HCT116 (cell line): ENCODE results near the gene CASZ1. TPM values are rescaled to one million over a fixed set of nuclear protein-coding genes. Genes with fewer than 3 reads are reported as not detected.

ENCODE experiments used
- ATAC-seq: fragments of 200-7000 bp; cut with Tn5 transposase; 2 replicates; pipeline ENCODE4 v1.9.1; 2020; ENCODE audit warnings: mild to moderate bottlenecking, moderate library complexity
- BruUV-seq: library from RNA; stranded (reverse); fragments of 400-500 nt; replicated peaks from 2 replicates; lab custom pipeline; 2021; lab: Mats Ljungman, UMichigan
- CTCF ChIA-PET: fragments of 300-600 bp; sonication (Branson Sonifier 250); formaldehyde crosslinking; loops from one replicate; lab custom pipeline; 2021; ENCODE audit warnings: antibody characterized with exemption; lab: Charles Lee
- POLR2A ChIA-PET: fragments of 300-600, 350-600 bp; sonication (Branson Sonifier 250); formaldehyde crosslinking; loops from one replicate; lab custom pipeline; 2021; ENCODE audit warnings: antibody characterized with exemption; lab: Charles Lee
- RAD21 ChIA-PET, 2 experiments: fragments of 300-600 bp; sonication (Branson Sonifier 250); formaldehyde crosslinking; loops; one replicate each; lab custom pipeline; 2023; ENCODE audit warnings: low total read pairs in 2 of 2; ENCODE audit not compliant: uncharacterized antibody in 2 of 2, unreplicated experiment in 2 of 2, low non-redundant PET in 1 of 2; lab: Charles Lee
- DNase-seq: peaks from one replicate; pipeline ENCODE4 v3.0.0-alpha.2; 2010; ENCODE audit warnings: low read depth, low spot score
- H2AFZ ChIP-seq: fragments of 200-600 bp; shearing (Covaris generic), sonication (generic); 2 replicates; pipeline ENCODE4 v1.6.1; 2017; ENCODE audit warnings: low read depth, mixed run types, mixed read lengths, antibody characterized with exemption, low read length; ENCODE audit not compliant: poor library complexity, severe bottlenecking
- H3K27ac ChIP-seq: 2 replicates; pipeline ENCODE4 v1.5.1; 2012; ENCODE audit warnings: low read depth, low read length
- H3K27me3 ChIP-seq: fragments of 200-600 bp; sonication (generic); 2 replicates; pipeline ENCODE4 v1.6.1; 2016; ENCODE audit warnings: mixed run types, low read length, mixed read lengths; ENCODE audit not compliant: insufficient read depth
- H3K36me3 ChIP-seq, 2 experiments: fragments of 200-500 bp in 1 of 2; fragments of 200-600 bp in 1 of 2; sonication (Bioruptor generic) in 1 of 2; sonication (generic) in 1 of 2; 2 replicates each; pipeline versions ENCODE4 v1.5.1 to v1.6.1; 2014 to 2016; ENCODE audit warnings: low read length in 2 of 2, inconsistent platforms in 1 of 2, mixed read lengths in 1 of 2, mixed run types in 1 of 2; ENCODE audit not compliant: insufficient read depth in 2 of 2, control insufficient read depth in 1 of 2
- H3K4me1 ChIP-seq, 2 experiments: fragments of 200-600 bp in 1 of 2; sonication (generic) in 1 of 2; 2 replicates each; pipeline versions ENCODE4 v1.5.1 to v1.6.1; 2012 to 2017; ENCODE audit warnings: low read length in 2 of 2, inconsistent platforms in 1 of 2, mild to moderate bottlenecking in 1 of 2, mixed read lengths in 1 of 2, mixed run types in 1 of 2, moderate library complexity in 1 of 2; ENCODE audit not compliant: insufficient read depth in 2 of 2, control insufficient read depth in 1 of 2
- H3K4me2 ChIP-seq: fragments of 200-600 bp; sonication (generic); 2 replicates; pipeline ENCODE4 v1.6.1; 2017; ENCODE audit warnings: mixed run types, low read length, mixed read lengths
- H3K4me3 ChIP-seq, 2 experiments: fragments of 200-600 bp in 1 of 2; sonication (generic) in 1 of 2; replicated peaks in 1 of 2; 2 replicates each; pipeline ENCODE4 v1.5.1; 2011 to 2016; ENCODE audit warnings: low read length in 2 of 2, control low read depth in 1 of 2, low read depth in 1 of 2, mild to moderate bottlenecking in 1 of 2, mixed read lengths in 1 of 2, mixed run types in 1 of 2
- H3K79me2 ChIP-seq: fragments of 200-600 bp; sonication (generic); 2 replicates; pipeline ENCODE4 v1.6.1; 2017; ENCODE audit warnings: mild to moderate bottlenecking, mixed run types, low read length, moderate library complexity, mixed read lengths; ENCODE audit not compliant: insufficient read depth
- H3K9ac ChIP-seq: fragments of 200-600 bp; sonication (generic); 2 replicates; pipeline ENCODE4 v1.6.1; 2016; ENCODE audit warnings: low read length, mixed read lengths
- H3K9me2 ChIP-seq: fragments of 200-600 bp; sonication (generic), shearing (Covaris generic); 2 replicates; pipeline ENCODE4 v1.6.1; 2017; ENCODE audit warnings: mixed run types, mild to moderate bottlenecking, moderate library complexity; ENCODE audit not compliant: insufficient read depth
- H3K9me3 ChIP-seq, 2 experiments: fragments of 200-500 bp in 1 of 2; fragments of 200-600 bp in 1 of 2; sonication (Bioruptor generic) in 1 of 2; sonication (generic) in 1 of 2; 2 replicates each; pipeline ENCODE4 v1.6.1; 2014 to 2017; ENCODE audit warnings: low read length in 2 of 2, mixed read lengths in 2 of 2, inconsistent platforms in 1 of 2, low read depth in 1 of 2, mild to moderate bottlenecking in 1 of 2, mixed run types in 1 of 2, moderate library complexity in 1 of 2; ENCODE audit not compliant: control insufficient read depth in 1 of 2, insufficient read depth in 1 of 2
- H4K20me1 ChIP-seq: fragments of 200-600 bp; sonication (generic), shearing (Covaris generic); 2 replicates; pipeline ENCODE4 v1.6.1; 2017; ENCODE audit warnings: mixed run types, mild to moderate bottlenecking, moderate library complexity; ENCODE audit not compliant: insufficient read depth
- CBX3 ChIP-seq: IDR thresholded peaks from 2 replicates; pipeline ENCODE4 v1.6.1; 2012; ENCODE audit warnings: low read depth
- CEBPB ChIP-seq: IDR thresholded peaks from 2 replicates; pipeline ENCODE4 v1.6.1; 2012; ENCODE audit warnings: low read depth
- CTCF ChIP-seq, 3 experiments: fragments of 200-600 bp in 1 of 3; sonication (generic) in 1 of 3; IDR thresholded peaks in 2 of 3; conservative IDR thresholded peaks in 1 of 3; 2 replicates each; pipeline ENCODE4 v1.5.1; 2012 to 2017; ENCODE audit warnings: low read depth in 2 of 3, low read length in 2 of 3, antibody characterized with exemption in 1 of 3, borderline replicate concordance in 1 of 3, control low read depth in 1 of 3, mild to moderate bottlenecking in 1 of 3, mixed read lengths in 1 of 3, mixed run types in 1 of 3, moderate library complexity in 1 of 3; ENCODE audit not compliant: insufficient read depth in 1 of 3
- EGR1 ChIP-seq: IDR thresholded peaks from 2 replicates; pipeline ENCODE4 v1.6.1; 2012; ENCODE audit warnings: low read depth
- EZH2 ChIP-seq: fragments of 200-600 bp; sonication (generic); IDR thresholded peaks from 2 replicates; pipeline ENCODE4 v1.6.1; 2017; ENCODE audit warnings: antibody characterized with exemption, mixed run types
- POLR2A ChIP-seq: IDR thresholded peaks from 2 replicates; pipeline ENCODE4 v1.7.0; 2011; ENCODE audit warnings: borderline replicate concordance; ENCODE audit not compliant: insufficient read depth, insufficient read length; ENCODE audit errors: extremely low read depth
- POLR2AphosphoS5 ChIP-seq: IDR thresholded peaks from 2 replicates; pipeline ENCODE4 v1.6.1; 2011; ENCODE audit warnings: mild to moderate bottlenecking, low read depth, low read length, moderate library complexity
- RAD21 ChIP-seq: IDR thresholded peaks from 2 replicates; pipeline ENCODE4 v1.6.1; 2012; ENCODE audit warnings: low read depth, mild to moderate bottlenecking
- REST ChIP-seq: IDR thresholded peaks from 2 replicates; pipeline ENCODE4 v1.6.1; 2012; ENCODE audit warnings: low read depth
- SIN3A ChIP-seq: IDR thresholded peaks from 2 replicates; pipeline ENCODE4 v1.6.1; 2012; ENCODE audit warnings: low read depth
- SRF ChIP-seq: IDR thresholded peaks from 2 replicates; pipeline ENCODE4 v1.6.1; 2012; ENCODE audit warnings: low read depth
- ZBTB33 ChIP-seq: IDR thresholded peaks from 2 replicates; pipeline ENCODE4 v1.6.1; 2011; ENCODE audit warnings: mild to moderate bottlenecking, low read length, moderate library complexity; ENCODE audit not compliant: insufficient replicate concordance; ENCODE audit errors: extremely low read depth
- ZNF274 ChIP-seq: fragments of 200-500 bp; sonication (Bioruptor generic); IDR thresholded peaks from 2 replicates; pipeline ENCODE4 v1.6.1; 2014; ENCODE audit warnings: mild to moderate bottlenecking, low read depth, low read length, inconsistent platforms
- intact Hi-C: fragments of 100-400 bp; cut with micrococcal nuclease; formaldehyde crosslinking; loops from 2 replicates; pipeline ENCODE4 v1.10.0; 2022
- total RNA-seq: library from RNA; stranded (reverse); gene quantifications from one replicate; pipeline ENCODE4 v1.2.1, GENCODE V29; 2021; ENCODE audit not compliant: unreplicated experiment

Gene CASZ1
- total RNA-seq, 1 experiment from 2014 or later, result 7.7 TPM

- Histone ChIP-seq H3K4me1 (no peaks in the 10 kb centered on the region), H3K4me2 (no peak overlapping the region), H3K9me2 (no peaks in the 10 kb centered on the region), H3K27me3 (no peaks in the 10 kb centered on the region), H2AFZ (no peak overlapping the region), H3K79me2 (no peaks in the 10 kb centered on the region), H3K9ac (no peak overlapping the region), H4K20me1 (no peaks in the 10 kb centered on the region), H3K4me3 (no peak overlapping the region), H3K9me3 (no peaks in the 10 kb centered on the region), H3K36me3 (no peaks in the 10 kb centered on the region), H3K27ac (no peak overlapping the region)
- RAD21 ChIA-PET, result interaction anchor here in 1 of 2 experiments (0.6 kb wide), 1 partner anchor 163 kb away, joined by 5 read pairs; no protein-coding TSS in a partner anchor
- no peak for ATAC-seq
- no peak for DNase-seq
- TF ChIP-seq RAD21 (no peak), POLR2AphosphoS5 (no peak)
- POLR2A ChIA-PET, result no interaction called here
- CTCF ChIA-PET, result no interaction called here
- no TSS peak for BruUV-seq
- intact Hi-C loops, result no loop called here
These were observed 51.1 kb downstream of the CASZ1 start for GRCh38 chr1:10745383-10745782.

GRCh38 chr1:10744654-10745238 is 51.7 kb downstream of the CASZ1 start:
- H3K9me2 ChIP-seq, result no peaks in the 10 kb centered on the region
- no peaks in the 10 kb centered on the region for H3K4me1 ChIP-seq
- no peak for ATAC-seq
- H3K9me3 ChIP-seq, result no peaks in the 10 kb centered on the region
- no peak overlapping the region for H3K4me3 ChIP-seq
- intact Hi-C loops, result no loop called here
- no peak overlapping the region for H2AFZ ChIP-seq
- peak overlapping the region; percentile 26; the same call in 1 of the 2 replicates for H3K27ac ChIP-seq
- RAD21 ChIA-PET, result no interaction called here
- POLR2A ChIA-PET, result no interaction called here
- H3K36me3 ChIP-seq, result no peaks in the 10 kb centered on the region
- no peaks in the 10 kb centered on the region for H4K20me1 ChIP-seq
- CTCF ChIA-PET, result no interaction called here
- no peak overlapping the region for H3K9ac ChIP-seq
- no peak overlapping the region for H3K4me2 ChIP-seq
- no TSS peak for BruUV-seq
- H3K79me2 ChIP-seq, result no peaks in the 10 kb centered on the region
- DNase-seq, result no peak
- no peaks in the 10 kb centered on the region for H3K27me3 ChIP-seq
- TF ChIP-seq EZH2, result no peak
- TF ChIP-seq ZNF274, result no peak
- TF ChIP-seq ZBTB33, result no peak
- TF ChIP-seq POLR2A, result no peak
- TF ChIP-seq CTCF (IDR thresholded peaks at IDR 0.05 in 2 of 3, conservative IDR thresholded peaks at IDR 0.05 in 1 of 3; ENCODE audit: borderline replicate concordance in 1 of 3, insufficient read depth in 1 of 3, low read depth in 2 of 3, low read length in 2 of 3), result no peak
- TF ChIP-seq SRF, result no peak
- TF ChIP-seq CBX3, result no peak
- no peak for TF ChIP-seq REST
- no peak for TF ChIP-seq CEBPB
- TF ChIP-seq POLR2AphosphoS5, result no peak
- no peak for TF ChIP-seq EGR1
- TF ChIP-seq SIN3A, result no peak
